Suppressor macrophage treated with lipopolysaccharide for 4 hours (primary cell): ENCODE data around the gene DLGAP1.

ENCODE experiments used
- DNase-seq: peaks from one replicate; pipeline ENCODE4 v3.0.0-alpha.2; 2020

Gene DLGAP1

DNA sequence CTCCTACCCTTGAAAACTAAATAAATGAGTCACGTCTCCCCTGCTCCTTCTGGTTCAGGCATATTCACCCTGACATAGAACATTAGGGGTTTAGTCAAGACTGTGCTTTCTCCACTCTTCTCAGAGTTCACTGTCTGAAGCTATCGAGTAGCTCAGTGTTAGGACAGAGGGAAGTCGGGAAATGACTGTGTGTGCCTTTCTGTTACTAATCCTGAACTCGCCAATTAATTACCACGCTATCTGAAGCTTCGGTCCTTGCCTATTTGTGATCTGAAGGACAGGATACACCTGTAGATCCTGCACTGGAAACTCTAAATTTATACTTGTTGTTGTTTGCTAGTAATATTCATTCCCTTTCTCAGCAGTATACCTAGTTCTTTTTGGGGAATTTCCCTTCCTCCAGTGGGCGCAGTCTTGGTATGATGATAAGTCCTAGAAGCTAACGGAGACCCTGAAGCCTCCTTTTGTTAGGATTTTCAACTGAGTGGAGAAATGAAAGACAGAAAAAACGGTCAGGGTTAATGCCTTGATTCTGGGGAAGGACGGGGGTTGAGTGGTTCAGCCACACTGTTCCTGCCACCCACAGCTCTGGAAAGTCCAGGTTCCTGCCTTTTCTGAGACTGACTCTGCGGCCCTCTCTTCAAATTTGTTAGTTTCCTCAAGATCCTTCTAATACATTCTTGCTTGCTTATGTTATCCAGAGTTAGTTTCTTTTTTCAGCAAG, 218.0 kb downstream of the DLGAP1 start:
- DNase-seq, result no peak

DNA sequence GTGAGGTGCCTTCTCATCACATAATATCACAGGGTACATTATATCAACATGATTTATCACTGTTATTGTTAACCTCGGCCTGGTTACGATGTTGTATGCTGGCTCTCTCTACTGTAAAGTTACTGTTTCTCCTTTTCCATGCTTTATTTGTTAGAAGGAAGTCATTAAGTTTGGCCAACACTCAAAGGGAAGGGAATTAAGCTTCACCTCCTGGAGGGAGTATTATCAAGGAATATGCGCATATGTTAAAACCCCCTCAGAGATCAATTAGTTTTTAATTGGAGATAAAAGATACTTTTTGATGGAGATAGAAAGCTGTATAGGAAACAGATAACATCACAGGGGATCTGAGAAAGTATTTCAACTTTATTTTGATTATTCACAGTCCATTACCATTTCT, 221.6 kb downstream of the DLGAP1 start:
- no peak for DNase-seq

GRCh38 chr18:4232656-4233055, 222.5 kb downstream of the DLGAP1 start:
- DNase-seq, result no peak

DNA sequence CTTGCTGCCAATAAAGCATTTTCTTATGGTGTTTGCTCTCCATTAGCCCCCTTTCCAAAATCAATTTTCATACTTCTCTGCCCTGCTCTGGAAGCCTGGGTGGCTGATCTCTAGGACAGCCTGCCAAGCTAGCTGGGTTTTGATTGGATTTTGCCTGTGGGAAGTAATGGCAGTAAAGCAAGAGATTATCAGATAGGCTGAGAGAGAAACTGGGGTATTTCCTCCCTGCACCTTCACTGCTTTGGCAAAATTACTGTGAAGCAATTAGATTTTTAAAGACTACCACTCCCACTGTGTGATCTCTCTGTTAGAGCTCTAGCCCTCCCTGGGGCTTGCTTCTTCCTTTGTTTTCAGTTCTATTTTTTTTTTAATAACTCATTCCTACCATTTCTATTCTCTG, 223.8 kb downstream of the DLGAP1 start:
- no peak for DNase-seq

GRCh38 chr18:4230450-4231168, 224.5 kb downstream of the DLGAP1 start:
- DNase-seq, result no peak

DNA sequence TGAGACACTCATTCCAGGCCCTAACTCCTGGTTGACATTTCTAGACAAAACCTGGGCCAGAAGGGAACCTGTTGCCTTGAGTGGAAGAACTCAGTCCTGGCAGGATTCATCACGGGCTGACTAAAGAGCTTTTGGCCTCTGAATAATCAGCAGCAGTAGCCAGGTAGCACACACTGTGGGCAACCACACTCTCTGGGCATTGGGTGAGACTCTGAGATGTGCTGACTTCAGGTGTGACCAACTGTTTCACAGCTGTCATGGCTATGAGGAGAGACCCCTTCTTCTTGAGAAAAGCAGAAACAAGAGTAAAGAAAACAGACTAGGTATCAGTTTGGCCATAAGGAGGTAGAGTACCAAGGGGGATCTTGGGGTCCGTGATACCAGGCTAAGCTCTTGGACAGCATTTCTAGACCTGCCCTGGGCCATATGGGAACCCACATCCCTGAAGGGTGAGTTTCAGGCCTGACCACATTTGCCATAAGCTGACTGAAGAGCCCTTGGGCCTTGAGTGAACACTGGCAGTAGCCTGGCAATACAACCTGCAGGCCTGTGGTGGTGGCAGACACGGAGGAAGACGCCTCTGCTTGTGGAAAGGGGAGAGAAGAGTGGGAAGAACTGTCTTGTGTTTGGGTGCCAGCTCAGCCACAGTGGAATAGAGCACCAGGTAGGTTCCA, 230.9 kb downstream of the DLGAP1 start:
- no peak for DNase-seq

DNA sequence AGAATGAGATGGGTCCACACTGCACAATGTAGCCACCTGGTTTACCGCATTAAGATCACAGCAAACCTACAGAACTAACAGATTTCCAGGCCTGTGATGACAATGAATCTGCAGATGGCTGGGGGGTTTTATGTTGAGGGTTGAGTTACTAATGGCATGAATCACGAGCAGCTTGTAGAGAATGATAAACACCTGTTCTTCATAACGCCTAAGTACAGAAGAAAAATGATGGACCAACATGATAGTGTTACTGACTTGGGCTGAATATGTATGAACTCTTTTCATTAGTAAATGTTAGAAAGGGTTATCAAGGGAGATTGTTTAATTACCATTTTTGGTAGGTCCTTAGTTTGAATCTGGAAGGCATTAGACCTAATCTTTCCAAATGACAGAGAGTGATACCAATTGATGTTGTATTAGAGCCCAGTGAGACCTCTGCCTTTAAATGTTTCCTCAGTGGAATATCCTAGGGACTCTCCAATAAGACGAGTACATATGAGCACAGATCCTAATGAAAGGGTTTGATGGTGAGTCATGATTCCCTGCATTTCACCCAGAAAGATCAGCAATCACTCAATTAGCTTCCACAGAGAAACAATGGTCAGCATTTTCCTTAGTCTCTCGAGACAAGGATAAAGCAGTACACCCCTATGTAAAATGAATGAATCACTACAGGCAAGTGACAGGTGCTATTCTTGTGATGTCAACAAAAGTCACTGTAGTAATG, 243.8 kb downstream of the DLGAP1 start:
- no peak for DNase-seq

- DNase-seq, result no peak
These were observed 246.7 kb downstream of the DLGAP1 start for GRCh38 chr18:4208366-4208765.

- DNase-seq, result no peak
These were observed 247.6 kb downstream of the DLGAP1 start for GRCh38 chr18:4207383-4207985.

DNA sequence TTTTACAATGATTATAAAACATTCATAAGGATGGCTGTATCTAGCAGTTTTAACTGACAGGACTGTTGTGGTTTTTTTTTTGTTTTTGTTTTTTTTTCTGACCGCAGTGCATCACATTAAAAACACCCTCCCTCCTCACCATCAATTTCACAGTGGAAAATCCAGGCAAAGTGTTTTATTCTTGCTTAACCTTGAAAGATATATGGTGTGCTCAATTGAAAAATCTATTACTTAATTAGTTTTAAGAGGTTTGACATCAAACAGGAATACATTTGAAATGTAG, 250.7 kb downstream of the DLGAP1 start:
- DNase-seq, result no peak

DNA sequence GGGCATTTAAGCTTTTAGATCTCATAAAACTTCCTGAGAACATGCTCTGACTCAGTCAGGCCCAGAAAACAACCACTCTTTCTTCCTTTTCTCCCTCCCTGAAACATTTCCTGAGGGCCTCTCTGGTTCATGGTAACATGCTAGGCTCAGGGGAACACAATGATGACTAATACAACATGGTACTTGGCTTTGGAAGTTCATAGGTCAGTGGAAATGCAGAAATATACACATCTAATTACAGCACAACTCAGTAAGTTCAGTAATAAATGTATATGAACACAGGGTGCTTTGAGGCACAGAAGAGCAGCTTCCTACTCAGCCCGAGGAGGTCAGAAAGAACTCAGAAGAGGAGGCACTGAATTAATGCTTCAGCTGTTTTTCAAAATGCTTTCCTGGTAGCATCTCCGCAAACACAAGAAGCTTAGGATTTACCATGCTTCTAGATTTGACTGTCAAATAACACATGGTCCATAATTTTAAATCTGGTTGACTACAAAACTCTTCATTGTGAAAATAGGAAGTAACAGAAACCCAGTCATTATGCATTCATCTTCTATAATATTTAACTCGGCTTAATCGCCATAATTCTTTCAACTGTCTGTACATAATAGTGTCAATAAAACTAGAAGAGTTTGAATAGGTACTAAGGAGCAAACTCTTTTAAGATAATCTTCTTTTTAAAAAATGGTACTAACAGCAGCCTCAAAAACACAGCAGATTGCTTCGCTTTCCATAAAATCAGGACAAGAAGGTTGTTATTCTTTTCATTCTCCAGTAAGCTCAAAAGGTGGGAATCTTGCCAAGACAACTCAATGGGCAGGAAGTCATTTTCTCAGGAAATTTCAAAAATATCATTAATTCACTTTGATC, 251.3 kb downstream of the DLGAP1 start:
- no peak for DNase-seq

- DNase-seq, result no peak
These were observed 254.7 kb downstream of the DLGAP1 start for GRCh38 chr18:4200399-4200798.

- DNase-seq, result no peak
These were observed 256.2 kb downstream of the DLGAP1 start for GRCh38 chr18:4198956-4199355.

DNA sequence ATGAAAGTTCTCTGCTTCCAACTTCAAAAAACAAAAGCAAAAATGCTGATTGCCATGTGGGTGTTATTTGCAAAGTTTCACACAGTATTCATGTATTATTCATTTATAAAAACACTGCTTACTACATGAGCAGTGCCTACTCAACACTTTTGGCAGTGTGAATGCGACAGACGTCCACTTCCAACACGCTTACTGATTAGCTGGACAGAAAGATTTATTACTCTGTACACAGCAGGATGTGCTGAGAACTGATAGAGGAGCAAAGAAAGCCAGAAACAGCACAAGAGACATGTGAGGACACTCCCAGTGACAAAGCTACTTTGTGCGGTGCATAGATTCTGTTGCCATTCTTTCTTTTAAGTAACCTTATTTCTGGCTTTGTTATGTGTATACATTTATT, 258.8 kb downstream of the DLGAP1 start:
- DNase-seq, result no peak

DNA sequence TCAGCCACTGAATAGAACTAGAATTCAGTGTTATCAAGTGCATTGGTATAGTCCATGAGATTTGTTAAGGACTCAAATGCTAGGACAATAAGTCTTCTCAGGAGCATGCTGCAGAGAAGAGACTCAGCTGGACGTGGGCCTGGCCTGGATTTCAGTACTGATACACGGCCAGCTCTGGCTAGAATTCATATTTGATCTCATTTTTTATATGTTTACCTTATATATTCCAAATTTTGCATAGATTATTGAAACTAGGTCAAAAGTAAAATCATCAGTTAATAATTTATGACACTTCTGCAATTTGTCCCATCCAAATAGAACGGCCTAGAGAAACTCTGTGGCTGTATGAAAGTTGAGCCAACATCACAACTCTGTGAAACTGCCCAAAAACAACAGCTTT, 262.0 kb downstream of the DLGAP1 start:
- DNase-seq, result no peak

DNA sequence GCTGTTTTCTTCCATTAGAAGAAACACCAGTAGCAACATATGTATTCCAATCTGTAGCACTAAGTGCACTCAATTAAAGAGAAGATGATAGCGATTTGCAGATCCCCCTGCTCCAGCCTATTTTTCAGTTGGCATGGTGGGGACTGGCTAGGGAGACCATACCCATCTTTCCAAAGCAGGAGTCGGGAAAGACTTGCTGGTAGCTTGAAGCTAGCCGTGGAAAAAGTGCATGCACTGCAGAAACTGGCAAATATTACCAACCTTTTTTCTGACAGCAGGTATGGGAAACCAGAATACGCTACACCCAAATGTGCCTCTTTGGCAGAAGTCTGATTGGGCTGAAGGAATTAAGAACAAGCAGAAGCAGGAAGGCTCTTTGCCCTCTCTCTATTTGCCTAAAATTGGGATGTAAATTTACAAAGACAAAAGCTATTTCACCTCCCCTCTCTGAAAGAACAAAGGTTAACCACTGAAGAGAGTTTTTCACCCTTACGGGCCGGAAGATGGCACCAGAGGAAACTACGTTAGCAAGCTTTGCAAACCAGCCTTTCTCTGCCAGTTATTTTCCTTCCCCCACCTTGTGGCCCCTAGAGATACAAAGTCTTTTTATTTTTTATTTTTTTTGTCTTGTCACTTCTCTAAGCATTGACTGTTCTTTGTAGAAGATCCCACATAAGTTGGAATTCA, 273.1 kb downstream of the DLGAP1 start:
- no peak for DNase-seq

- DNase-seq, result no peak
These were observed 274.0 kb downstream of the DLGAP1 start for GRCh38 chr18:4181086-4181485.

DNA sequence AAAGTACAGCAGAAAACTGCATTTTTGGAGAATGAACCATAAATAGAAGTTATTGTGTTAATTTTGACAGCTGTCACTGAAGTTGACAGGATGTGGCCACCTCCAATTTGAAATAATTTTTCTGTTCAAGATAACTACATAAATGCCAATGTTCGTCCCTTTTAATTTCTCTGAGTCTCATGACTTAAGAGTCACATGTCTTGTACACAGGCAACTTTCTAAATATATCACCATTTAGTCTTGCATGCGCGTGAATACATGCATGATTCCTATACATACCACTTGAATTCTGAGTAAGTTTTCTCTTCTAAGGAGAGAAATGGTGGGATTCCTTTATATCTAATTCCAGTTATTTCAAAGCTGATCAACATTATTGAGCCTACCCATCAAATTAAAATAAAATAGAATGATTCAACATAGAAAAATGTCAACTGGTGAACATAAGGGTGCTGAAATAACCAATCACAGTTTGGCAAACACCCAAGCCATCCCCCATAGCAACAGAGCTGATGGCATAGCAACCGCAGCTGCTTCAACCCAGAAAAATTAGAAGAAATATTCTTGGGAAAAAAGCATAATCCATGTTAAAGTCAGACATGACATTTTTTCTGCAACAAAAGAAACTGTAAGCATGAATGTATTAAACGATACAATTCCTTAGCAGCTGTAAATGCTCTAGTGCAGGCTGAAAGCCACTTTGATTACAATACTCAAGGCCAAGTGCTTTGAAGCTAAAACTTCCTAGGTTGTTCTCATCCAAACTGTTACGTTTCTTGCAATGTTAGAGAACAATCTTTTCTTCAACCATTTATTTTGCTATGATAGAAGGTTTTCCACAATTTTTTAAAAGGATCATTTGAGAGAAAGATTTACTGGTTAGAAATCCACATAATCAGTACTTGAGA, 282.7 kb downstream of the DLGAP1 start:
- no peak for DNase-seq

GRCh38 chr18:4157352-4157751, 297.8 kb downstream of the DLGAP1 start:
- DNase-seq, result no peak

DNA sequence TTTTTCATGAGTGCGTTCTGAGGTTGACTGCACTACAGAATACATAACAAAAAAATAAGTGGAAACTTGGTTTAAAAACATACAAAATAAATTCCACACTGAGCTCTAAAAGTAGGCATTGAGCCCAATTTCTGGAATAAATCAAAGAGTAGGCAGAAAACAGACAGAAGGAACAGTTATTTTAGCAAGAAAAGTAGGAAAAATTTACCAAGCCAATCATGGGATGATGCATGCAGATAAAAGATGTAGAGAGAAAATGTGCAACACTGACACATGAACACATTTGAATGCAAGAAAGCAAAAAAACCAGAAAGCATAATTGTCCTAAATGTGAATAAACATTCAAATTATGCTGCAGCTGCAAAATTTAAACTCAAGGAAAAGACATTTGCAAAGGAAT, 308.3 kb downstream of the DLGAP1 start:
- DNase-seq, result no peak

DNA sequence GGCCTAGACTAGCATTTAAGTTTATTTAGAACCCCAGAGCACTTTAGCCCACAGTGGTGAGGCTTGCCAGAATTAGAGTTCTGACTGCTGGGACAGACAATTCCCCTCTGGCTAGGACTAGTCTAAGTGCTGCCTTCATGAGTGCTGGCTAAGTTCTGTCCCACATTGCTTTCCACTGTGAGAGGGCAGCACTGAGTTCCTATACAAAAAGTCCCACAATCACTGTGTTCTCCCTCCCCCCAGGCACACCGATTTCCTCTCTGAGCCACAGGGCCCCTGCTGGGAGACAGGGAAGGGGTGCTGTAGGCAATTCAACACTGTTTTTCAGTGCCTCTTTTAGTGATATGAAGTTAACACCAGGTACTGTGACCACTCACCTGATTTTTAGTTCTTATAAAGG, 310.9 kb downstream of the DLGAP1 start:
- DNase-seq, result no peak
